ENCODE measurements around the gene OR52L1. TPM values are rescaled to one million over a fixed set of nuclear protein-coding genes. Genes with fewer than 3 reads are reported as not detected.
"Not testable (repeated sequence)": the region's sequence is repeated elsewhere in the genome, so short reads cannot be mapped to it uniquely, and the experiment has no call there.

OR52L1 gene
- not detected in 2 replicates for total RNA-seq (2014; rRNA removed; shearing (Covaris generic))

GRCh38 chr11:5986885-5987284, at the start of gene OR52L1:
Gene OR52L1 (minus strand): TSS chr11:5986985. CDS start chr11:5986930, 55 bp downstream.
- DNase-seq (ENCODE audit: low read depth): no peak

- no peak for DNase-seq (ENCODE audit: low read depth)
These were observed 44.1 kb upstream of the OR52L1 start, which contains the start of gene OR56A1 for GRCh38 chr11:6030708-6031405. Gene OR56A1 (minus strand): TSS chr11:6030758. CDS start chr11:6027692, 3,066 bp downstream.

- no peak for DNase-seq (ENCODE audit: low read depth)
These were observed 40.7 kb upstream of the OR52L1 start for GRCh38 chr11:6027501-6027900.

- no peak for DNase-seq (ENCODE audit: low read depth)
These were observed 38.3 kb upstream of the OR52L1 start for GRCh38 chr11:6025056-6025455.

- peak; percentile 27 for DNase-seq (ENCODE audit: low read depth)
These were observed 36.2 kb upstream of the OR52L1 start for GRCh38 chr11:6022956-6023355.

- DNase-seq (ENCODE audit: low read depth): no peak
These were observed 26.3 kb upstream of the OR52L1 start for GRCh38 chr11:6013042-6013441.

- DNase-seq (ENCODE audit: low read depth): no peak
These were observed 25.4 kb upstream of the OR52L1 start for GRCh38 chr11:6012035-6012668.

GRCh38 chr11:6006846-6007245, 20.1 kb upstream of the OR52L1 start, which contains the start of gene OR56A4:
Gene OR56A4 (minus strand): TSS chr11:6006946. CDS start chr11:6002992, 3,954 bp downstream.
- no peak for DNase-seq (ENCODE audit: low read depth)

- no peak for DNase-seq (ENCODE audit: low read depth)
These were observed 19.6 kb upstream of the OR52L1 start for GRCh38 chr11:6006395-6006794.

GRCh38 chr11:6002202-6002699, 15.5 kb upstream of the OR52L1 start:
- DNase-seq (ENCODE audit: low read depth): no peak

- DNase-seq (ENCODE audit: low read depth): no peak
These were observed 8.0 kb upstream of the OR52L1 start for GRCh38 chr11:5994791-5995190.

- peak; percentile 31 for DNase-seq (ENCODE audit: low read depth)
These were observed 5.9 kb upstream of the OR52L1 start for GRCh38 chr11:5992604-5993251.

- DNase-seq (ENCODE audit: low read depth): no peak
These were observed 5.4 kb upstream of the OR52L1 start for GRCh38 chr11:5992150-5992549.

- DNase-seq (ENCODE audit: low read depth): no peak
These were observed 2.4 kb upstream of the OR52L1 start for GRCh38 chr11:5989203-5989602.

- DNase-seq (ENCODE audit: low read depth): no peak
These were observed 3.3 kb downstream of the OR52L1 start for GRCh38 chr11:5983443-5983842.

- no peak for DNase-seq (ENCODE audit: low read depth)
These were observed 13.3 kb downstream of the OR52L1 start for GRCh38 chr11:5973530-5973929.

GRCh38 chr11:5968394-5968793, 18.4 kb downstream of the OR52L1 start, which contains the start of gene OR56A5:
Gene OR56A5 (minus strand): TSS chr11:5968494. CDS start chr11:5968494, 0 bp downstream.
- DNase-seq (ENCODE audit: low read depth): no peak

GRCh38 chr11:5967708-5968107, 19.1 kb downstream of the OR52L1 start:
- no peak for DNase-seq (ENCODE audit: low read depth)

- no peak for DNase-seq (ENCODE audit: low read depth)
These were observed 19.8 kb downstream of the OR52L1 start for GRCh38 chr11:5966958-5967357.

- DNase-seq (ENCODE audit: low read depth): not testable (repeated sequence)
These were observed 26.0 kb downstream of the OR52L1 start for GRCh38 chr11:5960704-5961320.

GRCh38 chr11:5955586-5955985, 31.2 kb downstream of the OR52L1 start:
- no peak for DNase-seq (ENCODE audit: low read depth)

GRCh38 chr11:5941951-5942350, 44.8 kb downstream of the OR52L1 start, which contains the start of gene OR56A3:
Gene OR56A3 (plus strand): TSS chr11:5942251. CDS start chr11:5947347, 5,096 bp downstream.
- no peak for DNase-seq (ENCODE audit: low read depth)

Measured in RPMI7951 (cell line).